Cardiac fibroblast (primary cell): Measurements from ENCODE around the gene PLA2G4B.

Experiments used
- DNase-seq, 2 donors: peaks; one replicate each; pipeline versions ENCODE4 v3.0.0 to v3.0.0-alpha.2; 2010; ENCODE audit warnings: low read depth in 2 of 2
- H3K4me3 ChIP-seq, 2 donors: replicated peaks in 1 of 2; 1 replicate in 1 of 2; 2 replicates in 1 of 2; pipeline ENCODE4 v1.5.1; 2011; ENCODE audit warnings: low read depth in 2 of 2, low read length in 2 of 2, mild to moderate bottlenecking in 2 of 2, moderate library complexity in 1 of 2
- CTCF ChIP-seq: IDR thresholded peaks from one replicate; pipeline ENCODE4 v1.5.1; 2011; ENCODE audit warnings: low read depth, mild to moderate bottlenecking, low read length, inconsistent platforms

The PLA2G4B gene

DNA sequence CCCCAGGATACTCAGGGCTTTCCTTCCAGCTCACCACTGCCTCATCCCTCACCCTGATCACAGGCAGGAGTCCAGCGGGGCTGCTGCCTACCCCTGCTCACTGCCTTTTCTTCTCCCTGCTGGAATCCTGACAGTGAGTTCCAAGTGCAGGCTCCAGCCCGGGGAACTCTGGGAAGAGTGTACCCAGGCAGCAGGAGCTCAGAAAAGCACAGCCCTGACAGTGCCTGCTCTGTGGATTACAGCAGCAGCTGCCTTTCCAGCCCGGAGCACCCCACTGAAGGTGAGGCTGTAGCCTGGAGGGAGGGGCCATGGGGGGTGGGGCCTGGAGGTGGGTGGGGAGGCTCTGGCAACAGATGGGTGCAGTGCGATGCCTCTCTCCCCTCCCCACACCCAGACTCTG is 16.8 kb upstream of the PLA2G4B start:
- no peak for TF ChIP-seq CTCF

DNA sequence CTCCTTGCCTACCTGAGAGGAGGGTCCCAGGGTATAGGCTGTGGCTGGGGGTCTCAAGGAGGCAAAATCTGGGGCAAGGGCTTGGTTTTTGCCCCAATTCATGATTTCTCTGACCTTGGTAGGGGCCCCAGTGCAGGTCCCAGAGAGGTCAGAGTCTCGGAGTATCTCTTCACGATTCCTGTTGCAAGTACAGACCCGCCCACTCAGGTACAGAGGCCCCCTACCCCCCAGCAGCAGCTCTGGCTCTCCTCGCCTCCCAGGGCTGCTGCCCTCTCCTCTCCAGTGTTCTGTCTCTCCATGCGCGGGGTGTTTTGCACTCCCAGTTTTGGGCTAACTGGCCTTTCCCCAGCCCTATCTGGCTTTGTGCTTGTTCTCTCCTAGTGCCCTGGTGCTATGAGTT is 16.2 kb upstream of the PLA2G4B start:
- TF ChIP-seq CTCF = no peak
- DNase-seq = no peak
- H3K4me3 ChIP-seq = no peak overlapping the region

More for the DNA sequence above, 16.8 kb upstream of the PLA2G4B start:
- no peak overlapping the region for H3K4me3 ChIP-seq
- DNase-seq = no peak

DNA sequence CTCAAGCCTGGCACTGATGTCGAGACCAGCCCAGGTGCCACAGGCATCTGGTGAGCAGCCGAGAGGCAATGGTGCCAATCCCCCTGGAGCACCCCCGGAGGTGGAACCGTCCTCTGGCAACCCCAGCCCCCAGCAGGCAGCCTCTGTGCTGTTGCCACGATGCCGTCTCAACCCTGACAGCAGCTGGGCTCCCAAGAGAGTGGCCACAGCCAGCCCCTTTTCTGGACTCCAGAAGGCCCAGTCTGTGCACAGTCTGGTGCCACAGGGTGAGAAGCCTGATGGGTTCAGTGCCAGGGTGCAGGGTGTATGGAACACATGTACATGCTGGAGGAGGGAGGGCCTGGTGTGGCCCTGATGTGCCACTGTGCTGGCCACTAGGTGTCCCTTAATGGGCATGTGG is 15.7 kb upstream of the PLA2G4B start:
- no peak overlapping the region for H3K4me3 ChIP-seq
- no peak for TF ChIP-seq CTCF
- DNase-seq = no peak

- no peak for DNase-seq
- no peak for TF ChIP-seq CTCF
- no peak overlapping the region for H3K4me3 ChIP-seq
Observed at GRCh38 chr15:41823502-41823901, 15.1 kb upstream of the PLA2G4B start.

DNA sequence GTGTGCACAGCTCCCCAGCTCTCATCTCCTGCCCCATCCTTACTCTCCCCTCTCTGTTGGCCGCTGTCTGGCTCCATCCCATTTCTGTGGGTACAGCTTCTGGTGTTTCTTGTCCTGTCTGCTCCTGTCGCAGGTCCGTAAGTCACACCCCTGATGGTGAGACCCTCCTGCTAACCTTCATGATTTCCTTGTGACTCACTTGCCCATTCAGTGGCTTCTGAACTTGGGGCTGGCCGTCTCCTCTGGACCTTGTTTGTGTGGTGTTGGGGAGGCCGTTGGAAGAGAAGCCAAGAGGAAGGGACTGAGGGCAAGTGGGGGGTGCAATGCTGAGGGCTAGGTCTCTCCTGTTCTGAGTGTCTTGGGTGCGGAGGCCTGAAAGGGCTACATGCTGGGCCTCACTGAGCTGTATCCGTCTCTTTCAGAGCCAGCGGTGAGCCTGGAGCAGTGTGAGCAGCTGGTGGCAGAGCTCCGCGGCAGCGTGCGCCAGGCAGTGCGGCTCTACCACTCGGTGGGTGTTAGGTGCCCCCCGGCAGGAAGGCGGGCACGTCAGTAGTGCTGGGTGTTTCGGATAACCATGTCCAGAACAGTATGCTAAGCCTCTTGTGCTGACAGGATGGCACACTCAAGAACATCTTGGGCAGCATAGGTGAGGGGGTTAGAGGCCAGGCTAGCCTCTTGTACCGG is 14.4 kb upstream of the PLA2G4B start:
- no peak overlapping the region for H3K4me3 ChIP-seq

GRCh38 chr15:41825145-41825544 is 13.5 kb upstream of the PLA2G4B start:
- TF ChIP-seq CTCF = no peak
- DNase-seq = no peak

More for the DNA sequence above, 14.4 kb upstream of the PLA2G4B start:
- no peak for TF ChIP-seq CTCF
- DNase-seq = no peak

More at GRCh38 chr15:41825145-41825544, 13.5 kb upstream of the PLA2G4B start:
- H3K4me3 ChIP-seq = no peak overlapping the region
